ENCODE measurements around the gene IFI27L1.

DNA sequence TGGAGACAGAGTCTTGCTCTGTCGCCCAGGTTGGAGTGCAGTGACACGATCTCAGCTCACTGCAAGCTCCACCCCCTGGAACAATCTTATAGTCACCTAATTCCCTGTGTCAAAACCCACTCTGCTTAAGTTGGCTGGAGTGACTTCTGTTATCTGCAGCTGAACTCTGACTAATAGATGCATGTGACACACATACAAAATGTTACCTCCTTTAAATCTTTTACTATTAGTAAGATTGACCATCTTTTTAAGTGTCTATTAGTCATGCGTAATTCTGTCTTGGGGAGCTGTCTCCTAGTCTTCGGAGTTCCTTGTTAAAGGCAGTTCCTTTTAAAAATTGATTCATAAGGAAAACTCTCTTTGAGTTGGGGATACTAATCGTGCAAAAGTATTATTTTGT, 7.4 kb downstream of the IFI27L1 start:
- TF ChIP-seq, protein P1, sequence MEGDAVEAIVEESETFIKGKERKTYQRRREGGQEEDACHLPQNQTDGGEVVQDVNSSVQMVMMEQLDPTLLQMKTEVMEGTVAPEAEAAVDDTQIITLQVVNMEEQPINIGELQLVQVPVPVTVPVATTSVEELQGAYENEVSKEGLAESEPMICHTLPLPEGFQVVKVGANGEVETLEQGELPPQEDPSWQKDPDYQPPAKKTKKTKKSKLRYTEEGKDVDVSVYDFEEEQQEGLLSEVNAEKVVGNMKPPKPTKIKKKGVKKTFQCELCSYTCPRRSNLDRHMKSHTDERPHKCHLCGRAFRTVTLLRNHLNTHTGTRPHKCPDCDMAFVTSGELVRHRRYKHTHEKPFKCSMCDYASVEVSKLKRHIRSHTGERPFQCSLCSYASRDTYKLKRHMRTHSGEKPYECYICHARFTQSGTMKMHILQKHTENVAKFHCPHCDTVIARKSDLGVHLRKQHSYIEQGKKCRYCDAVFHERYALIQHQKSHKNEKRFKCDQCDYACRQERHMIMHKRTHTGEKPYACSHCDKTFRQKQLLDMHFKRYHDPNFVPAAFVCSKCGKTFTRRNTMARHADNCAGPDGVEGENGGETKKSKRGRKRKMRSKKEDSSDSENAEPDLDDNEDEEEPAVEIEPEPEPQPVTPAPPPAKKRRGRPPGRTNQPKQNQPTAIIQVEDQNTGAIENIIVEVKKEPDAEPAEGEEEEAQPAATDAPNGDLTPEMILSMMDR (IDR thresholded peaks at IDR 0.05) = no peak
- TF ChIP-seq POLR2A (IDR thresholded peaks at IDR 0.05) (no peak), POLR2AphosphoS5 (IDR thresholded peaks at IDR 0.05; ENCODE audit: insufficient read depth in 1 of 2, low read depth in 1 of 2) (no peak)

Data from vagina (tissue), 2 donors.